ENCODE results near the gene FBN1.

GRCh38 chr15:48554112-48554511 is 91.4 kb downstream of the FBN1 start:
- TF ChIP-seq, protein P1, sequence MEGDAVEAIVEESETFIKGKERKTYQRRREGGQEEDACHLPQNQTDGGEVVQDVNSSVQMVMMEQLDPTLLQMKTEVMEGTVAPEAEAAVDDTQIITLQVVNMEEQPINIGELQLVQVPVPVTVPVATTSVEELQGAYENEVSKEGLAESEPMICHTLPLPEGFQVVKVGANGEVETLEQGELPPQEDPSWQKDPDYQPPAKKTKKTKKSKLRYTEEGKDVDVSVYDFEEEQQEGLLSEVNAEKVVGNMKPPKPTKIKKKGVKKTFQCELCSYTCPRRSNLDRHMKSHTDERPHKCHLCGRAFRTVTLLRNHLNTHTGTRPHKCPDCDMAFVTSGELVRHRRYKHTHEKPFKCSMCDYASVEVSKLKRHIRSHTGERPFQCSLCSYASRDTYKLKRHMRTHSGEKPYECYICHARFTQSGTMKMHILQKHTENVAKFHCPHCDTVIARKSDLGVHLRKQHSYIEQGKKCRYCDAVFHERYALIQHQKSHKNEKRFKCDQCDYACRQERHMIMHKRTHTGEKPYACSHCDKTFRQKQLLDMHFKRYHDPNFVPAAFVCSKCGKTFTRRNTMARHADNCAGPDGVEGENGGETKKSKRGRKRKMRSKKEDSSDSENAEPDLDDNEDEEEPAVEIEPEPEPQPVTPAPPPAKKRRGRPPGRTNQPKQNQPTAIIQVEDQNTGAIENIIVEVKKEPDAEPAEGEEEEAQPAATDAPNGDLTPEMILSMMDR (conservative IDR thresholded peaks at IDR 0.05; ENCODE audit: low read depth, low read length): no peak
- no peak for TF ChIP-seq EZH2 (IDR thresholded peaks at IDR 0.05; ENCODE audit: low read length, unreplicated experiment)
